ENCODE measurements around the gene PTGFRN.
A peak's percentile ranks its signal among the peaks of the same experiment; 100 is the strongest.

PTGFRN gene

GRCh38 chr1:116942344-116942743 lies 32.6 kb downstream of the PTGFRN start:
- H3K9me3 Mint-ChIP-seq, result no peaks in the 10 kb centered on the region
- peaks cover 28% of the 10 kb centered on the region for H3K4me1 Mint-ChIP-seq
- H3K4me3 Mint-ChIP-seq, result no peak overlapping the region
- peak overlapping the region; percentile 39 for H3K27ac Mint-ChIP-seq
- H3K36me3 Mint-ChIP-seq, result no peaks in the 10 kb centered on the region
- no peaks in the 10 kb centered on the region for H3K27me3 Mint-ChIP-seq

GRCh38 chr1:116943438-116943837 lies 33.7 kb downstream of the PTGFRN start:
- Mint-ChIP-seq H3K27ac (no peak overlapping the region), H3K27me3 (no peaks in the 10 kb centered on the region), H3K4me3 (peak overlapping the region; percentile 42), H3K36me3 (no peaks in the 10 kb centered on the region), H3K4me1 (peaks cover 28% of the 10 kb centered on the region), H3K9me3 (no peaks in the 10 kb centered on the region)

- H3K4me3 Mint-ChIP-seq, result no peak overlapping the region
- H3K4me1 Mint-ChIP-seq, result peaks cover 28% of the 10 kb centered on the region
- H3K9me3 Mint-ChIP-seq, result no peaks in the 10 kb centered on the region
- H3K27ac Mint-ChIP-seq, result no peak overlapping the region
- H3K36me3 Mint-ChIP-seq, result no peaks in the 10 kb centered on the region
- no peaks in the 10 kb centered on the region for H3K27me3 Mint-ChIP-seq
Observed at GRCh38 chr1:116944613-116945012, 34.9 kb downstream of the PTGFRN start.

GRCh38 chr1:116945421-116945820 lies 35.7 kb downstream of the PTGFRN start:
- Mint-ChIP-seq H3K9me3 (no peaks in the 10 kb centered on the region), H3K4me1 (peaks cover 28% of the 10 kb centered on the region), H3K4me3 (no peak overlapping the region), H3K27ac (peak overlapping the region; percentile 64), H3K27me3 (no peaks in the 10 kb centered on the region), H3K36me3 (peaks cover 1% of the 10 kb centered on the region)

- Mint-ChIP-seq H3K9me3 (no peaks in the 10 kb centered on the region), H3K27ac (no peak overlapping the region), H3K4me1 (peaks cover 28% of the 10 kb centered on the region), H3K4me3 (no peak overlapping the region), H3K36me3 (peaks cover 2% of the 10 kb centered on the region), H3K27me3 (no peaks in the 10 kb centered on the region)
Observed at GRCh38 chr1:116945996-116946395, 36.3 kb downstream of the PTGFRN start.

- Mint-ChIP-seq H3K9me3 (no peaks in the 10 kb centered on the region), H3K4me1 (peaks cover 25% of the 10 kb centered on the region), H3K27me3 (no peaks in the 10 kb centered on the region)
Observed at GRCh38 chr1:116947092-116947860, 37.6 kb downstream of the PTGFRN start.

GRCh38 chr1:116948046-116948445 lies 38.3 kb downstream of the PTGFRN start:
- Mint-ChIP-seq H3K36me3 (peaks cover 2% of the 10 kb centered on the region), H3K4me3 (no peak overlapping the region), H3K27me3 (no peaks in the 10 kb centered on the region), H3K4me1 (peaks cover 17% of the 10 kb centered on the region), H3K9me3 (no peaks in the 10 kb centered on the region), H3K27ac (no peak overlapping the region)

More at GRCh38 chr1:116947092-116947860, 37.6 kb downstream of the PTGFRN start:
- Mint-ChIP-seq H3K4me3 (no peak overlapping the region), H3K36me3 (peaks cover 2% of the 10 kb centered on the region), H3K27ac (no peak overlapping the region)

GRCh38 chr1:116948642-116949041 lies 38.9 kb downstream of the PTGFRN start:
- Mint-ChIP-seq H3K27me3 (no peaks in the 10 kb centered on the region), H3K27ac (no peak overlapping the region), H3K36me3 (peaks cover 2% of the 10 kb centered on the region), H3K4me1 (peaks cover 12% of the 10 kb centered on the region), H3K4me3 (no peak overlapping the region), H3K9me3 (no peaks in the 10 kb centered on the region)

GRCh38 chr1:116949213-116949985 lies 39.7 kb downstream of the PTGFRN start:
- H3K27me3 Mint-ChIP-seq, result no peaks in the 10 kb centered on the region
- peaks cover 2% of the 10 kb centered on the region for H3K36me3 Mint-ChIP-seq
- no peak overlapping the region for H3K27ac Mint-ChIP-seq

GRCh38 chr1:116950517-116951199 lies 40.9 kb downstream of the PTGFRN start:
- Mint-ChIP-seq H3K27ac (no peak overlapping the region), H3K27me3 (no peaks in the 10 kb centered on the region), H3K4me3 (no peak overlapping the region), H3K4me1 (peaks cover 6% of the 10 kb centered on the region), H3K36me3 (peaks cover 2% of the 10 kb centered on the region), H3K9me3 (no peaks in the 10 kb centered on the region)

More at GRCh38 chr1:116949213-116949985, 39.7 kb downstream of the PTGFRN start:
- Mint-ChIP-seq H3K4me1 (peaks cover 12% of the 10 kb centered on the region), H3K9me3 (no peaks in the 10 kb centered on the region), H3K4me3 (no peak overlapping the region)

GRCh38 chr1:116951200-116951935 lies 41.7 kb downstream of the PTGFRN start:
- H3K27me3 Mint-ChIP-seq, result no peaks in the 10 kb centered on the region
- H3K4me3 Mint-ChIP-seq, result no peak overlapping the region
- peaks cover 2% of the 10 kb centered on the region for H3K36me3 Mint-ChIP-seq
- H3K9me3 Mint-ChIP-seq, result no peaks in the 10 kb centered on the region
- no peak overlapping the region for H3K27ac Mint-ChIP-seq
- no peaks in the 10 kb centered on the region for H3K4me1 Mint-ChIP-seq

- no peaks in the 10 kb centered on the region for H3K27me3 Mint-ChIP-seq
- H3K27ac Mint-ChIP-seq, result no peak overlapping the region
- H3K36me3 Mint-ChIP-seq, result peaks cover 2% of the 10 kb centered on the region
- H3K9me3 Mint-ChIP-seq, result no peaks in the 10 kb centered on the region
- no peaks in the 10 kb centered on the region for H3K4me1 Mint-ChIP-seq
- H3K4me3 Mint-ChIP-seq, result no peak overlapping the region
Observed at GRCh38 chr1:116952738-116953275, 43.1 kb downstream of the PTGFRN start.

- H3K36me3 Mint-ChIP-seq, result peaks cover 2% of the 10 kb centered on the region
- no peak overlapping the region for H3K4me3 Mint-ChIP-seq
- no peak overlapping the region for H3K27ac Mint-ChIP-seq
- H3K9me3 Mint-ChIP-seq, result no peaks in the 10 kb centered on the region
- no peaks in the 10 kb centered on the region for H3K27me3 Mint-ChIP-seq
- no peaks in the 10 kb centered on the region for H3K4me1 Mint-ChIP-seq
Observed at GRCh38 chr1:116954440-116954839, 44.7 kb downstream of the PTGFRN start.

GRCh38 chr1:116956378-116956777 lies 46.7 kb downstream of the PTGFRN start:
- no peaks in the 10 kb centered on the region for H3K27me3 Mint-ChIP-seq
- H3K4me1 Mint-ChIP-seq, result no peaks in the 10 kb centered on the region
- H3K36me3 Mint-ChIP-seq, result no peaks in the 10 kb centered on the region
- no peak overlapping the region for H3K4me3 Mint-ChIP-seq
- no peak overlapping the region for H3K27ac Mint-ChIP-seq
- H3K9me3 Mint-ChIP-seq, result no peaks in the 10 kb centered on the region

- Mint-ChIP-seq H3K36me3 (no peaks in the 10 kb centered on the region), H3K9me3 (no peaks in the 10 kb centered on the region), H3K27ac (no peak overlapping the region), H3K4me1 (no peaks in the 10 kb centered on the region), H3K4me3 (no peak overlapping the region), H3K27me3 (no peaks in the 10 kb centered on the region)
Observed at GRCh38 chr1:116957646-116958045, 47.9 kb downstream of the PTGFRN start.

Data from activated naive CD4-positive, alpha-beta T cell treated with anti-CD3 and anti-CD28 coated beads, Interleukin-2, amount 50 U/mL, for 24 hours (primary cell).